Liver (tissue), 9 donors: Measurements from ENCODE around the gene SYT17. TPM values are rescaled to one million over a fixed set of nuclear protein-coding genes. Genes with fewer than 3 reads are reported as not detected.

Experiments used
- DNase-seq: peaks from one replicate; pipeline ENCODE4 v3.0.0-alpha.2; 2017; ENCODE audit warnings: low spot score
- H3K27ac ChIP-seq, 2 donors: one replicate each; pipeline ENCODE4 v1.7.0; 2013; ENCODE audit warnings: inconsistent platforms in 2 of 2, low read length in 2 of 2, control low read depth in 1 of 2, low read depth in 1 of 2, mild to moderate bottlenecking in 1 of 2
- H3K27me3 ChIP-seq, 4 donors: one replicate each; pipeline versions ENCODE4 v1.6.1 to v1.7.0; 2013; ENCODE audit warnings: low read length in 3 of 4, inconsistent platforms in 1 of 4, mild to moderate bottlenecking in 1 of 4, moderate library complexity in 1 of 4; ENCODE audit not compliant: control insufficient read depth in 4 of 4, insufficient read depth in 4 of 4
- H3K36me3 ChIP-seq, 4 donors: one replicate each; pipeline versions ENCODE4 v1.6.1 to v1.7.0; 2013; ENCODE audit warnings: low read length in 3 of 4, mild to moderate bottlenecking in 3 of 4, low read depth in 1 of 4, moderate library complexity in 1 of 4; ENCODE audit not compliant: control insufficient read depth in 4 of 4, insufficient read depth in 3 of 4
- H3K4me1 ChIP-seq, 4 donors: one replicate each; pipeline versions ENCODE4 v1.6.1 to v1.7.0; 2013; ENCODE audit warnings: low read length in 3 of 4, mild to moderate bottlenecking in 3 of 4, moderate library complexity in 1 of 4; ENCODE audit not compliant: control insufficient read depth in 4 of 4, insufficient read depth in 4 of 4
- H3K4me3 ChIP-seq, 3 donors: one replicate each; pipeline versions ENCODE4 v1.6.1 to v1.7.0; 2013; ENCODE audit warnings: low read length in 3 of 3, control low read depth in 1 of 3, low read depth in 1 of 3, mild to moderate bottlenecking in 1 of 3
- H3K9ac ChIP-seq, 2 donors: one replicate each; pipeline ENCODE4 v1.7.0; 2013; ENCODE audit warnings: low read length in 2 of 2, mild to moderate bottlenecking in 2 of 2, moderate library complexity in 2 of 2, control low read depth in 1 of 2, low read depth in 1 of 2
- H3K9me3 ChIP-seq, 4 donors: one replicate each; pipeline versions ENCODE4 v1.6.1 to v1.7.0; 2013; ENCODE audit warnings: low read length in 3 of 4; ENCODE audit not compliant: control insufficient read depth in 4 of 4
- ATF3 ChIP-seq: IDR thresholded peaks from 2 replicates; pipeline ENCODE4 v1.6.1; 2016; ENCODE audit warnings: antibody characterized with exemption
- CTCF ChIP-seq: fragments of 150-350 bp; IDR thresholded peaks from 2 replicates; pipeline ENCODE4 v1.5.1; 2017; ENCODE audit warnings: improper control_type of control experiment, low read depth, low read length; ENCODE audit not compliant: missing input control
- FOXA1 ChIP-seq: IDR thresholded peaks from 2 replicates; pipeline ENCODE4 v1.6.1; 2016; ENCODE audit warnings: antibody characterized with exemption
- GABPA ChIP-seq, 2 donors: IDR thresholded peaks in 1 of 2; conservative IDR thresholded peaks in 1 of 2; 2 replicates each; pipeline ENCODE4 v1.6.1; 2016; ENCODE audit warnings: antibody characterized with exemption in 2 of 2, mild to moderate bottlenecking in 1 of 2, moderate library complexity in 1 of 2
- HNF4A ChIP-seq, 2 donors: conservative IDR thresholded peaks; 2 replicates each; pipeline ENCODE4 v1.6.1; 2016; ENCODE audit warnings: antibody characterized with exemption in 2 of 2, mild to moderate bottlenecking in 2 of 2
- HNF4G ChIP-seq: IDR thresholded peaks from 2 replicates; pipeline ENCODE4 v1.6.1; 2016; ENCODE audit warnings: antibody characterized with exemption
- MAX ChIP-seq: IDR thresholded peaks from 2 replicates; pipeline ENCODE4 v1.6.1; 2016; ENCODE audit warnings: antibody characterized with exemption
- NR2F2 ChIP-seq: IDR thresholded peaks from 2 replicates; pipeline ENCODE4 v1.6.1; 2016; ENCODE audit warnings: antibody characterized with exemption
- RAD21 ChIP-seq, 2 donors: IDR thresholded peaks; 2 replicates each; pipeline ENCODE4 v1.6.1; 2016; ENCODE audit warnings: antibody characterized with exemption in 2 of 2, mild to moderate bottlenecking in 2 of 2
- TAF1 ChIP-seq: conservative IDR thresholded peaks from 2 replicates; pipeline ENCODE4 v1.6.1; 2016; ENCODE audit warnings: antibody characterized with exemption, mild to moderate bottlenecking
- YY1 ChIP-seq: IDR thresholded peaks from 2 replicates; pipeline ENCODE4 v1.6.1; 2016; ENCODE audit warnings: antibody characterized with exemption, mild to moderate bottlenecking
- ZBTB33 ChIP-seq: IDR thresholded peaks from 2 replicates; pipeline ENCODE4 v1.6.1; 2016; ENCODE audit warnings: antibody characterized with exemption
- WGBS: extraction: QIAGEN DNeasy Blood & Tissue Kit; methylation state at CpG from one replicate; pipeline ENCODE4 v1.1.7; 2013; 5-methylcytosine and 5-hydroxymethylcytosine counted together
- polyA plus RNA-seq, 2 donors: library from polyadenylated mRNA; stranded (reverse) in 1 of 2; unstranded in 1 of 2; fragments of 200-250 nt in 1 of 2; fragments of >200 nt in 1 of 2; fragmentation: Nextera tagmentation in 1 of 2; extraction: Ambion mirVana in 1 of 2; gene quantifications; one replicate each; pipeline versions ENCODE4 v1.2.1 to v1.2.3, GENCODE V29; 2013 to 2015
- total RNA-seq, 2 donors: library from RNA; depleted of rRNA; stranded (reverse); fragments of >200 nt; gene quantifications; one replicate each; pipeline ENCODE4 v1.2.3, GENCODE V29; 2014
- donor health status: healthy.
- donor health status: healthy.
- donor health status: healthy.
- donor health status: healthy.
- donor health status: healthy.

The SYT17 gene
- total and polyA plus RNA-seq, 4 donors, result 2.5 to 7.7 (median 5.5) TPM

- TF ChIP-seq ZBTB33, result no peak
- TF ChIP-seq FOXA1, result no peak
- no peak for TF ChIP-seq RAD21 (IDR thresholded peaks at IDR 0.05)
Observed at GRCh38 chr16:19135201-19135842, 32.7 kb upstream of the SYT17 start (continued).

GRCh38 chr16:19135896-19136438 is 32.1 kb upstream of the SYT17 start:
- no peaks in the 10 kb centered on the region for H3K36me3 ChIP-seq
- DNase-seq, result no peak
- no peak overlapping the region for H3K9ac ChIP-seq
- peaks cover 2 to 25% (median 16%) of the 10 kb centered on the region in 4 donors for H3K4me1 ChIP-seq
- no peak overlapping the region for H3K27ac ChIP-seq
- WGBS, result 51% methylated on average over 7 of the region's 7 CpGs
- H3K4me3 ChIP-seq, result no peak overlapping the region
- TF ChIP-seq NR2F2, result no peak
- no peaks in the 10 kb centered on the region for H3K27me3 ChIP-seq
- no peaks in the 10 kb centered on the region for H3K9me3 ChIP-seq

- Histone ChIP-seq H3K9me3 (no peaks in the 10 kb centered on the region), H3K36me3 (no peaks in the 10 kb centered on the region), H3K27me3 (no peaks in the 10 kb centered on the region), H3K9ac (no peak overlapping the region), H3K27ac (no peak overlapping the region), H3K4me1 (peaks cover 0 to 18% (median 9%) of the 10 kb centered on the region in 4 donors), H3K4me3 (no peak overlapping the region)
- no peak for DNase-seq
- no peak for TF ChIP-seq HNF4A (conservative IDR thresholded peaks at IDR 0.05)
- no peak for TF ChIP-seq FOXA1
- no peak for TF ChIP-seq ATF3
- TF ChIP-seq TAF1, result no peak
- no peak for TF ChIP-seq YY1
- TF ChIP-seq HNF4G, result no peak
- TF ChIP-seq MAX, result no peak
- TF ChIP-seq CTCF, result no peak
- no peak for TF ChIP-seq GABPA (IDR thresholded peaks at IDR 0.05 in 1 of 2, conservative IDR thresholded peaks at IDR 0.05 in 1 of 2)
- 65% methylated on average over 10 of the region's 10 CpGs for WGBS
Observed at GRCh38 chr16:19136549-19137196, 31.4 kb upstream of the SYT17 start.
